Thoracic aorta (tissue), 2 donors: ENCODE results near the gene TNFAIP1. TPM values are rescaled to one million over a fixed set of nuclear protein-coding genes. Genes with fewer than 3 reads are reported as not detected.
A peak's percentile ranks its signal among the peaks of the same experiment; 100 is the strongest.

Experiments used
- ATAC-seq: fragments of 150-250 bp; one replicate; pipeline ENCODE4 v1.8.0; 2017; ENCODE audit warnings: low read depth; ENCODE audit not compliant: insufficient number of reproducible peaks, low FRiP score
- DNase-seq: peaks from one replicate; pipeline ENCODE4 v3.0.0-alpha.2; 2020; ENCODE audit warnings: low spot score
- H3K27ac ChIP-seq, 2 donors: fragments of 200-600 bp; sonication (generic); 1 replicate in 1 of 2; 2 replicates in 1 of 2; pipeline ENCODE4 v1.5.1; 2016; ENCODE audit warnings: mild to moderate bottlenecking in 2 of 2, moderate library complexity in 2 of 2
- H3K27me3 ChIP-seq: fragments of 200-600 bp; sonication (generic); replicated peaks from 2 replicates; pipeline ENCODE4 v1.6.0; 2016; ENCODE audit warnings: mild to moderate bottlenecking; ENCODE audit not compliant: insufficient read depth
- H3K36me3 ChIP-seq: fragments of 200-600 bp; sonication (generic); one replicate; pipeline ENCODE4 v1.5.1; 2016
- H3K4me1 ChIP-seq, 2 donors: fragments of 200-600 bp; sonication (generic); 1 replicate in 1 of 2; 2 replicates in 1 of 2; pipeline versions ENCODE4 v1.5.1 to v1.6.0; 2016; ENCODE audit warnings: low read depth in 2 of 2, mild to moderate bottlenecking in 1 of 2; ENCODE audit not compliant: control insufficient read depth in 1 of 2
- H3K4me3 ChIP-seq: fragments of 200-600 bp; sonication (generic); 2 replicates; pipeline ENCODE4 v1.5.1; 2016; ENCODE audit warnings: mild to moderate bottlenecking
- H3K9me3 ChIP-seq: fragments of 200-600 bp; sonication (generic); 2 replicates; pipeline ENCODE4 v1.5.1; 2016
- total RNA-seq, 2 donors: library from RNA; depleted of rRNA; stranded (reverse); fragments of >200 nt; gene quantifications; one replicate each; pipeline versions ENCODE4 v1.1.0 to v1.2.3, GENCODE V29; 2016
- TF ChIP-seq, protein P1 (sequence below): fragments of 200-600 bp; sonication (generic); IDR thresholded peaks from one replicate; pipeline ENCODE4 v1.5.1; 2019; ENCODE audit warnings: antibody characterized with exemption

The TNFAIP1 gene
- total RNA-seq, 2 donors from 2014 or later: 43.3 to 66.1 TPM

DNA sequence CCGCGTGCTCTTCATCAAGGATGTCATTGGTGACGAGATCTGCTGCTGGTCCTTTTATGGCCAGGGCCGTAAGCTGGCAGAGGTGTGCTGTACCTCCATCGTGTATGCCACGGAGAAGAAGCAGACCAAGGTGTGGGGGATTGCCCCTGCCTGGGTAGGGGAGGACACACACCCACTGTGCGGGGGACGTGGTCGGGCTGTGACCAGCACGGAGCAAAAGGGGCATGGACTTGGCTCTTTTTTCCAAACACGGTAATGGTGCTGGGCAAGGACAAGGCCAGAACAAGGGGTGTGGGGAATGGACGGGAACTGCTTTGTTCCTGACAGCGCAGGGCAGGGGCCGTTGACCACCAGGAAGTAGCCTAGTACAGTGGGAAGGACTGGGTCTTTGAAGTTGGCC lies 6.8 kb downstream of the TNFAIP1 start:
- DNase-seq (no peak), ATAC-seq (no peak)
- TF ChIP-seq, protein P1, sequence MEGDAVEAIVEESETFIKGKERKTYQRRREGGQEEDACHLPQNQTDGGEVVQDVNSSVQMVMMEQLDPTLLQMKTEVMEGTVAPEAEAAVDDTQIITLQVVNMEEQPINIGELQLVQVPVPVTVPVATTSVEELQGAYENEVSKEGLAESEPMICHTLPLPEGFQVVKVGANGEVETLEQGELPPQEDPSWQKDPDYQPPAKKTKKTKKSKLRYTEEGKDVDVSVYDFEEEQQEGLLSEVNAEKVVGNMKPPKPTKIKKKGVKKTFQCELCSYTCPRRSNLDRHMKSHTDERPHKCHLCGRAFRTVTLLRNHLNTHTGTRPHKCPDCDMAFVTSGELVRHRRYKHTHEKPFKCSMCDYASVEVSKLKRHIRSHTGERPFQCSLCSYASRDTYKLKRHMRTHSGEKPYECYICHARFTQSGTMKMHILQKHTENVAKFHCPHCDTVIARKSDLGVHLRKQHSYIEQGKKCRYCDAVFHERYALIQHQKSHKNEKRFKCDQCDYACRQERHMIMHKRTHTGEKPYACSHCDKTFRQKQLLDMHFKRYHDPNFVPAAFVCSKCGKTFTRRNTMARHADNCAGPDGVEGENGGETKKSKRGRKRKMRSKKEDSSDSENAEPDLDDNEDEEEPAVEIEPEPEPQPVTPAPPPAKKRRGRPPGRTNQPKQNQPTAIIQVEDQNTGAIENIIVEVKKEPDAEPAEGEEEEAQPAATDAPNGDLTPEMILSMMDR: no peak
- Histone ChIP-seq H3K27ac (no peak overlapping the region), H3K9me3 (no peaks in the 10 kb centered on the region), H3K4me3 (no peak overlapping the region), H3K27me3 (no peaks in the 10 kb centered on the region), H3K36me3 (peaks cover 33% of the 10 kb centered on the region), H3K4me1 (peaks cover 29 to 46% of the 10 kb centered on the region in 2 donors)

DNA sequence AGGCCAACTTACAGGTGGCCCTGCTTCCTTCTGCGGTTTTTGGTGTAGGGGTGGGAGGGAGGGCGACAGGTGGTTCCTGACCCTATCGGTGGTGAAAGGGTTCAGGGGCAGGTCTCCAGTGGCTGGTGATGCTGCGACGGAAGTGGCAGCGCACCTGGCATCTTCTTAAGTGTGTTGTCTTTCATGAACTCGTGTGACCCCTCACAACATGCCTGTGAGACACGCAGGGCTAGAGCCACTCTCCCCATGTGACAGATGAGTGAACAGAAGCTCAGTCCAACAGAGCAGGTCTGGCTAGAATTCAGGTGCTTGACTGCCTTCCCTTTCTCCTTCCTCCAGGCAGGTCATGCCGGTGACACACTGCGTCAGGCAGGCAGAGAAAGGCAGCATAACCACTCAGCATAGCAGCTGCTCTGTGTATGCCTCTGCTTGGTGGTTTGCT lies 8.0 kb downstream of the TNFAIP1 start:
- TF ChIP-seq, protein P1: no peak
- Histone ChIP-seq H3K9me3 (no peaks in the 10 kb centered on the region), H3K36me3 (peaks cover 39% of the 10 kb centered on the region), H3K4me3 (no peak overlapping the region), H3K4me1 (peaks cover 33 to 46% of the 10 kb centered on the region in 2 donors), H3K27ac (no peak overlapping the region), H3K27me3 (no peaks in the 10 kb centered on the region)
- ATAC-seq (no peak), DNase-seq (no peak)

DNA sequence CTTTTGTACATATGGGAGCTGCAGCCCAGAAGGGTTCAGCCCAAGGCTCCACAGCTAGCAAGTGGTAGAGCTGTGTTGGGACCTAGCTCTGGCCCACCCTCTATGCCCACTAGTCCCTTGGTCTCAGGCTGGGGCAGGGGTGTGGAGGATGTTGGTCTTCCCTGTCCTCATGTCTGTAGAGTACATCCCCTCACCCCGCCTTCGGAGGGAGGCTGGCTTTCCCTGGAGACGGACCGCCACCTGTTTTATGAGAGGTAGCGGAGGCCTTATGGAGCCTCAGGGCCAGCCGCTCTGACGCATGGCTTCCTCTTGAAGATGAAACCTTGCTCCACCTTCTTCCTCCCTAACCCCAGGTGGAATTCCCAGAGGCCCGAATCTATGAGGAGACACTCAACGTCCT lies 8.4 kb downstream of the TNFAIP1 start:
- H3K36me3 ChIP-seq: peaks cover 44% of the 10 kb centered on the region
- no peak for ATAC-seq

DNA sequence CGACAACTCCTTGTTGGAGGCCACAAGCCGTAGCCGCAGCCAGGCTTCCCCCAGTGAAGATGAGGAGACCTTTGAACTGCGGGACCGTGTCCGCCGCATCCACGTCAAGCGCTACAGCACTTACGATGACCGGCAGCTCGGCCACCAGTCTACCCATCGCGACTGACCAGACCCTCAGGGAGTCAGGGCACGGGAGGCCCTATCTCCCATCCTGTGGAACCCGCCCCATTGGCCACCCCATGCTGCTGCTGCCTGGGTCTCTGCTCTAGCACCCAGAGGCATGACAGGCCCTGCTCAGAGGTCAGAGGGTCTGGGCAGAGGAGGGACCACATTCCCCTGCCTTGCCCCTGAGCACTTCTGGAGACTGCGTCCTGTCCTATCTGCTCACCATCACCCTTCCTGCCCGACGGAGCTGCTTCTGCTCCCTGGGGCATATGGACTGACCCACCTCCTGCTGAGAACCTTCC lies 8.9 kb downstream of the TNFAIP1 start:
- Histone ChIP-seq H3K27ac (peak overlapping the region; percentile 73 to 84), H3K4me1 (peaks cover 39 to 47% of the 10 kb centered on the region in 2 donors), H3K9me3 (no peaks in the 10 kb centered on the region), H3K36me3 (peaks cover 46% of the 10 kb centered on the region), H3K27me3 (no peaks in the 10 kb centered on the region), H3K4me3 (no peak overlapping the region)
- ATAC-seq: no peak
- DNase-seq: no peak
- TF ChIP-seq, protein P1: no peak

More for the DNA sequence above, 8.4 kb downstream of the TNFAIP1 start:
- no peaks in the 10 kb centered on the region for H3K27me3 ChIP-seq
- H3K4me1 ChIP-seq: peaks cover 38 to 47% of the 10 kb centered on the region in 2 donors
- TF ChIP-seq, protein P1: no peak
- H3K9me3 ChIP-seq: no peaks in the 10 kb centered on the region
- H3K27ac ChIP-seq: peak overlapping the region in 1 of 2 donors; percentile 73
- H3K4me3 ChIP-seq: no peak overlapping the region
- no peak for DNase-seq

DNA sequence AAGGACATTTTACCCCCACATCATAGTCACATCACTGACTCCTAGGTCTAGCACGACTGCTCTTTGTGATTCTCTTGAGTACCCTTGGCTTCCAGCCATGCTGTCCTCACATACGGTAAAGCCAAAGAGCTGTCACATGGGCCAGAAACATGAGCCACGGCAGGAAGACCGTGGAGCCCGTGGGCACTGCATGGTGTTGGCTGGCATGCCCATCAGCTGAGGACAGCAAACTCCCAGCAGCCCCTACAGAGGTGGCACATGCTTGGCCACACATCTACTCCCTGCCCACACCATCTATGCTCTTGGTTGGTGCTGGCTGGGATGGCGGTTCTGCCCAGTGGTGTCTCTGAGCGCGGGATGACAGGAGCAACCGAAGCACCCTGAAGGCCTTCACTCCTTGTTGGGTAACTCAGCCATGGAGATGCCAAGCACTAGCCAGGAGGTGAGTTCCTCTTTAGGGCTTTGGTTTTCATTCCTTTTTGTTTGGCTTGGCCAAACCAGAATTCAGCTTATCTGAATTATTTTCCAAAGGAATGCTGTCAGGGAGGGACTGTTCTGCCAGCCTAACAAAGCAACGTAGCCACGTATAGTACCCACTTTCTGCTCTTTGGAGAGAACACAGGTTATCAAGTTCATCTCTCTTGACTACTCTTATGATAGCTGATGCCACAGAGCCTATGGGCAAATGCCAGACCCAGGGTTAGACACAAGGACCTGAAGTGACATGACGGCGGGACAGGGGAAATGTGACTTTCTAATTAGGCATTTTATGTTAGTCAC lies 10.0 kb downstream of the TNFAIP1 start:
- Histone ChIP-seq H3K4me1 (peaks cover 39 to 47% of the 10 kb centered on the region in 2 donors), H3K9me3 (no peaks in the 10 kb centered on the region), H3K36me3 (peaks cover 50% of the 10 kb centered on the region), H3K27me3 (no peaks in the 10 kb centered on the region), H3K27ac (peak overlapping the region; percentile 73 to 84), H3K4me3 (no peak overlapping the region)
- ATAC-seq: peak; percentile 11
- TF ChIP-seq, protein P1: no peak
- no peak for DNase-seq
